Uterus (tissue), 2 donors: ENCODE data around the gene SLC30A3.

ENCODE experiments used
- POLR2A ChIP-seq, 2 donors: fragments of 450-650 bp; IDR thresholded peaks; one replicate each; pipeline ENCODE4 v1.6.1; 2016; ENCODE audit warnings: antibody characterized with exemption in 2 of 2, mild to moderate bottlenecking in 1 of 2, moderate library complexity in 1 of 2
- TF ChIP-seq, protein P1 (sequence below), 4 experiments: fragments of 200-600 bp in 2 of 4; fragments of 450-650 bp in 2 of 4; sonication (generic) in 2 of 4; IDR thresholded peaks; one replicate each; pipeline ENCODE4 v1.5.1; 2016 to 2019; ENCODE audit warnings: antibody characterized with exemption in 4 of 4, mild to moderate bottlenecking in 2 of 4, moderate library complexity in 1 of 4

DNA sequence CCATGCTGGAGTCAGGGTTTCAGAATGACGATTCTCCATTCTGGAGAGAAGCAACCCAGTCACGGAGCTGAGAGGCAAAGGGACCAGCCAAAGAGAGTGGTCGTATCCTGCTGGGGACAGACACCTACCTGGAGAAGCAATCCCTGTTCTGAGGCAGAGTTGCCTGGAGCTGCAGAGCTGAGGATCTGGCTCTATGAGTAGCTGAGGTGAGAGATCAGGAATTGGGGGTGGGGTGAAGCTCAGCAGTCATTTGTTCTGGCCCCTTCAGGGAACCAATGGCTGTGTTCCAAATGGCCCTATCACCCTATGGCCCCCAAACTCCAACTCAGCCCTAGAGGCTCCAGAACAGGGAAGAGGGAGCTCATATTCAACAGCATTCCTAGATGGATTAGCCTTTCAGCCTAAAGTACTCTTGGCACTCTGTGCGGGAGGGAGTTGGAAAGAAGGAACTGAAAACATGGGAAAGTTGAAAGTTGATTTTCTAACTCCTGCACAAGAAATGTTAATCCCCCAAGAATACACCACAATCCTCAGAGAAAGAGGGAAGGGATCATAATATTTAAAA lies 54.3 kb downstream of the SLC30A3 start:
- TF ChIP-seq, protein P1, sequence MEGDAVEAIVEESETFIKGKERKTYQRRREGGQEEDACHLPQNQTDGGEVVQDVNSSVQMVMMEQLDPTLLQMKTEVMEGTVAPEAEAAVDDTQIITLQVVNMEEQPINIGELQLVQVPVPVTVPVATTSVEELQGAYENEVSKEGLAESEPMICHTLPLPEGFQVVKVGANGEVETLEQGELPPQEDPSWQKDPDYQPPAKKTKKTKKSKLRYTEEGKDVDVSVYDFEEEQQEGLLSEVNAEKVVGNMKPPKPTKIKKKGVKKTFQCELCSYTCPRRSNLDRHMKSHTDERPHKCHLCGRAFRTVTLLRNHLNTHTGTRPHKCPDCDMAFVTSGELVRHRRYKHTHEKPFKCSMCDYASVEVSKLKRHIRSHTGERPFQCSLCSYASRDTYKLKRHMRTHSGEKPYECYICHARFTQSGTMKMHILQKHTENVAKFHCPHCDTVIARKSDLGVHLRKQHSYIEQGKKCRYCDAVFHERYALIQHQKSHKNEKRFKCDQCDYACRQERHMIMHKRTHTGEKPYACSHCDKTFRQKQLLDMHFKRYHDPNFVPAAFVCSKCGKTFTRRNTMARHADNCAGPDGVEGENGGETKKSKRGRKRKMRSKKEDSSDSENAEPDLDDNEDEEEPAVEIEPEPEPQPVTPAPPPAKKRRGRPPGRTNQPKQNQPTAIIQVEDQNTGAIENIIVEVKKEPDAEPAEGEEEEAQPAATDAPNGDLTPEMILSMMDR (IDR thresholded peaks at IDR 0.05): no peak
- no peak for TF ChIP-seq POLR2A (IDR thresholded peaks at IDR 0.05)
